Urinary bladder (tissue), 4 donors: ENCODE measurements around the gene TPGS1. TPM values are rescaled to one million over a fixed set of nuclear protein-coding genes. Genes with fewer than 3 reads are reported as not detected.

Experiments used
- DNase-seq: peaks from one replicate; pipeline ENCODE4 v3.0.0-alpha.2; 2015; ENCODE audit errors: extremely low spot score
- H3K27ac ChIP-seq: one replicate; pipeline ENCODE4 v1.5.1; 2013; ENCODE audit warnings: low read depth, mild to moderate bottlenecking, moderate library complexity
- H3K36me3 ChIP-seq: one replicate; pipeline ENCODE4 v1.6.1; 2013; ENCODE audit warnings: mild to moderate bottlenecking, moderate library complexity; ENCODE audit not compliant: insufficient read depth
- H3K4me1 ChIP-seq: one replicate; pipeline ENCODE4 v1.6.1; 2013; ENCODE audit warnings: mild to moderate bottlenecking, moderate library complexity; ENCODE audit not compliant: insufficient read depth
- H3K4me3 ChIP-seq: one replicate; pipeline ENCODE4 v1.5.1; 2013; ENCODE audit warnings: low read depth, low read length
- WGBS: extraction: QIAGEN DNeasy Blood & Tissue Kit; methylation state at CpG from one replicate; pipeline ENCODE4 v1.1.7; 2013; 5-methylcytosine and 5-hydroxymethylcytosine counted together
- polyA plus RNA-seq: library from polyadenylated mRNA; stranded (reverse); fragments of 200-250 nt; gene quantifications from one replicate; pipeline ENCODE4 v1.2.3, GENCODE V29; 2013
- total RNA-seq: library from RNA; depleted of rRNA; stranded (reverse); fragments of >200 nt; gene quantifications from one replicate; pipeline ENCODE4 v1.2.3, GENCODE V29; 2014
- donor health status: healthy with polysubstance abuse.
- donor health status: healthy.

The TPGS1 gene
- total and polyA plus RNA-seq, 2 donors: 9.3 to 30.3 TPM

- Histone ChIP-seq H3K36me3 (no peaks in the 10 kb centered on the region), H3K4me3 (no peak overlapping the region), H3K4me1 (peaks cover 3% of the 10 kb centered on the region), H3K27ac (no peak overlapping the region)
- no peak for DNase-seq
- 61% methylated on average over 21 of the region's 21 CpGs for WGBS
Measured at GRCh38 chr19:483332-484072, 23.8 kb upstream of the TPGS1 start.

- Histone ChIP-seq H3K4me3 (no peak overlapping the region), H3K27ac (no peak overlapping the region), H3K36me3 (no peaks in the 10 kb centered on the region), H3K4me1 (peaks cover 3% of the 10 kb centered on the region)
- WGBS: 66% methylated on average over 15 of the region's 15 CpGs
- no peak for DNase-seq
Measured at GRCh38 chr19:484494-484893, 22.8 kb upstream of the TPGS1 start.

GRCh38 chr19:485077-485476 lies 22.2 kb upstream of the TPGS1 start:
- Histone ChIP-seq H3K4me3 (no peak overlapping the region), H3K4me1 (peaks cover 3% of the 10 kb centered on the region), H3K36me3 (no peaks in the 10 kb centered on the region), H3K27ac (no peak overlapping the region)
- WGBS: 82% methylated on average over 22 of the region's 22 CpGs
- DNase-seq: no peak

- no peak for DNase-seq
- Histone ChIP-seq H3K27ac (no peak overlapping the region), H3K4me3 (no peak overlapping the region)
Measured at GRCh38 chr19:485583-486236, 21.6 kb upstream of the TPGS1 start.

GRCh38 chr19:488505-489417 lies 18.5 kb upstream of the TPGS1 start:
- under 1% methylated on average over 114 of the region's 114 CpGs for WGBS
- DNase-seq: peak; percentile 78
- peak overlapping the region; percentile 95 for H3K27ac ChIP-seq
- peaks cover 3% of the 10 kb centered on the region for H3K4me1 ChIP-seq
- H3K4me3 ChIP-seq: peak overlapping the region; percentile 93
- H3K36me3 ChIP-seq: no peaks in the 10 kb centered on the region

More at GRCh38 chr19:485583-486236, 21.6 kb upstream of the TPGS1 start:
- 18% methylated on average over 23 of the region's 23 CpGs for WGBS
- H3K36me3 ChIP-seq: no peaks in the 10 kb centered on the region
- H3K4me1 ChIP-seq: peaks cover 3% of the 10 kb centered on the region

GRCh38 chr19:489418-490196 lies 17.7 kb upstream of the TPGS1 start:
- Histone ChIP-seq H3K36me3 (no peaks in the 10 kb centered on the region), H3K4me3 (peak overlapping the region; percentile 64), H3K27ac (peak overlapping the region; percentile 73), H3K4me1 (peaks cover 3% of the 10 kb centered on the region)
- no peak for DNase-seq
- 23% methylated on average over 61 of the region's 61 CpGs for WGBS

- DNase-seq: no peak
- no peaks in the 10 kb centered on the region for H3K36me3 ChIP-seq
- peaks cover 3% of the 10 kb centered on the region for H3K4me1 ChIP-seq
- H3K4me3 ChIP-seq: no peak overlapping the region
- no peak overlapping the region for H3K27ac ChIP-seq
- 70% methylated on average over 32 of the region's 32 CpGs for WGBS
Measured at GRCh38 chr19:491146-491741, 16.1 kb upstream of the TPGS1 start.

- DNase-seq: no peak
- Histone ChIP-seq H3K27ac (no peak overlapping the region), H3K36me3 (no peaks in the 10 kb centered on the region), H3K4me1 (peaks cover 2% of the 10 kb centered on the region), H3K4me3 (no peak overlapping the region)
- WGBS: 71% methylated on average over 15 of the region's 19 CpGs
Measured at GRCh38 chr19:492091-492531, 15.2 kb upstream of the TPGS1 start.

- H3K4me3 ChIP-seq: no peak overlapping the region
- H3K27ac ChIP-seq: no peak overlapping the region
- H3K4me1 ChIP-seq: peaks cover 2% of the 10 kb centered on the region
- no peaks in the 10 kb centered on the region for H3K36me3 ChIP-seq
- no peak for DNase-seq
- WGBS: 74% methylated on average over 23 of the region's 23 CpGs
Measured at GRCh38 chr19:493391-494170, 13.7 kb upstream of the TPGS1 start.

- DNase-seq: no peak
- Histone ChIP-seq H3K27ac (no peak overlapping the region), H3K4me1 (peaks cover 2% of the 10 kb centered on the region), H3K4me3 (no peak overlapping the region), H3K36me3 (no peaks in the 10 kb centered on the region)
- WGBS: 44% methylated on average over 22 of the region's 22 CpGs
Measured at GRCh38 chr19:494171-495080, 12.9 kb upstream of the TPGS1 start.

GRCh38 chr19:495081-495401 lies 12.3 kb upstream of the TPGS1 start:
- 50% methylated on average over 10 of the region's 10 CpGs for WGBS
- Histone ChIP-seq H3K36me3 (no peaks in the 10 kb centered on the region), H3K4me1 (peaks cover 2% of the 10 kb centered on the region), H3K27ac (no peak overlapping the region), H3K4me3 (no peak overlapping the region)
- no peak for DNase-seq
